Adrenal gland (tissue), 12 donors: ENCODE data around the gene ARF5. TPM values are rescaled to one million over a fixed set of nuclear protein-coding genes. Genes with fewer than 3 reads are reported as not detected.

Experiments used
- DNase-seq, 7 donors: peaks; one replicate each; pipeline ENCODE4 v3.0.0-alpha.2; 2019 to 2020
- H3K27ac ChIP-seq, 5 donors: fragments of 200-600 bp; sonication (generic) in 4 of 5; 1 replicate in 3 of 5; 2 replicates in 2 of 5; pipeline versions ENCODE4 v1.5.1 to v1.8.0; 2016 to 2020; ENCODE audit warnings: mild to moderate bottlenecking in 1 of 5
- H3K27me3 ChIP-seq: fragments of 200-600 bp; 2 replicates; pipeline ENCODE4 v1.8.0; 2021
- H3K36me3 ChIP-seq, 2 donors: fragments of 200-600 bp; replicated peaks in 1 of 2; 1 replicate in 1 of 2; 2 replicates in 1 of 2; pipeline versions ENCODE4 v1.5.1 to v1.8.0; 2018 to 2022
- H3K4me1 ChIP-seq, 2 donors: fragments of 200-600 bp; replicated peaks in 1 of 2; 1 replicate in 1 of 2; 2 replicates in 1 of 2; pipeline versions ENCODE4 v1.5.1 to v1.8.0; 2018 to 2021
- H3K4me3 ChIP-seq, 4 donors: fragments of 200-600 bp; sonication (generic) in 3 of 4; one replicate each; pipeline ENCODE4 v1.5.1; 2016 to 2018
- H3K9me3 ChIP-seq, 3 donors: fragments of 200-600 bp; sonication (generic) in 1 of 3; replicated peaks in 1 of 3; 1 replicate in 2 of 3; 2 replicates in 1 of 3; pipeline versions ENCODE4 v1.5.1 to v1.8.0; 2016 to 2021
- CTCF ChIP-seq, 6 experiments: fragments of 450-650 bp in 4 of 6; fragments of 200-600 bp in 2 of 6; sonication (generic) in 1 of 6; IDR thresholded peaks; 1 replicate in 5 of 6; 2 replicates in 1 of 6; pipeline versions ENCODE4 v1.5.1 to v1.8.0; 2016 to 2021; ENCODE audit warnings: antibody characterized with exemption in 6 of 6, mild to moderate bottlenecking in 2 of 6, moderate library complexity in 1 of 6
- POLR2A ChIP-seq, 2 donors: fragments of 450-650 bp; IDR thresholded peaks; one replicate each; pipeline ENCODE4 v1.6.1; 2017; ENCODE audit warnings: antibody characterized with exemption in 2 of 2, mild to moderate bottlenecking in 2 of 2, moderate library complexity in 1 of 2
- WGBS, 4 donors: extraction: QIAGEN DNeasy Blood & Tissue Kit in 2 of 4; methylation state at CpG; one replicate each; pipeline versions ENCODE4 v1.1.5 to v1.1.7; 2013 to 2017; 5-methylcytosine and 5-hydroxymethylcytosine counted together
- intact Hi-C, 2 donors: fragments of 100-400 bp; cut with DNase I; formaldehyde crosslinking; loops; one replicate each; pipeline versions ENCODE4 v1.14.1 to v1.15.0; 2022 to 2023
- polyA plus RNA-seq, 3 donors: library from polyadenylated mRNA; stranded (reverse); fragments of 200-250 nt in 2 of 3; fragments of 350-450 nt in 1 of 3; fragmentation: Illumina TruSeq in 1 of 3; extraction: RNeasy Lipid Tissue Mini Kit (QIAGEN cat#74804) in 1 of 3; gene quantifications; one replicate each; pipeline ENCODE4 v1.2.3, GENCODE V29; 2013 to 2014
- total RNA-seq, 9 donors: library from RNA; depleted of rRNA in 4 of 9; stranded (reverse); fragments of >200 nt in 4 of 9; fragments of 120-200 nt in 1 of 9; fragmentation: NEBNext Ultra II Directional in 1 of 9; extraction: Animal tissue kit (Norgen Biotek cat#: 25700) in 1 of 9; gene quantifications; one replicate each; pipeline versions ENCODE4 v1.1.0 to v1.2.4, GENCODE V29; 2013 to 2023
- donor health status: healthy with polysubstance abuse.
- donor health status: Bipolar disorder and iron deficiency.
- donor health status: DM: yes; HTN: yes; CAD: no.
- donor health status: DM: no; HTN: no; CAD: no.
- donor health status: DM: no; HTN: no; CAD: no.
- donor health status: DM: yes; HTN: yes; CAD: no.

Gene ARF5
- total and polyA plus RNA-seq, 12 donors, result 88.7 to 259 (median 115) TPM

- DNase-seq, result peak in 1 of 7 donors; percentile 52
- H3K27ac ChIP-seq, result peak overlapping the region in 3 of 5 donors; percentile 87 to 97 (median 89)
- no peaks in the 10 kb centered on the region for H3K27me3 ChIP-seq
- 20 to 30% (median 27%) methylated on average over 4 to 12 of the region's 12 CpGs for WGBS, 4 donors
- H3K4me1 ChIP-seq, result peaks cover 28 to 56% of the 10 kb centered on the region in 2 donors
- H3K4me3 ChIP-seq, result peak overlapping the region; percentile 89 to 97 (median 93)
- TF ChIP-seq POLR2A (IDR thresholded peaks at IDR 0.05) (no peak), CTCF (IDR thresholded peaks at IDR 0.05) (no peak)
- intact Hi-C loops, result no loop called here
- peaks cover 0 to 18% of the 10 kb centered on the region in 2 donors for H3K36me3 ChIP-seq
- H3K9me3 ChIP-seq, result no peaks in the 10 kb centered on the region
Measured at GRCh38 chr7:127584648-127585043, 3.6 kb upstream of the ARF5 start.

GRCh38 chr7:127585044-127585953 lies 2.9 kb upstream of the ARF5 start, which contains the start of gene GCC1:
TSS of gene GCC1 (minus strand) at chr7:127585596. CDS start at chr7:127585182, 414 bp downstream.
- intact Hi-C loops, result no loop called here
- 2 to 11% (median 3%) methylated on average over 7 to 78 of the region's 78 CpGs for WGBS, 4 donors
- TF ChIP-seq CTCF (IDR thresholded peaks at IDR 0.05) (no peak), POLR2A (IDR thresholded peaks at IDR 0.05) (peak; percentile 78 to 93)
- Histone ChIP-seq H3K36me3 (peaks cover 0 to 23% of the 10 kb centered on the region in 2 donors), H3K4me1 (peaks cover 28 to 59% of the 10 kb centered on the region in 2 donors), H3K4me3 (peak within 1 kb of the TSS; percentile 89 to 97 (median 93)), H3K27ac (peak within 1 kb of the TSS; percentile 26 to 97 (median 87)), H3K27me3 (no peaks in the 10 kb centered on the region), H3K9me3 (no peaks in the 10 kb centered on the region)
- peak; percentile 90 to 96 (median 93) for DNase-seq

- H3K36me3 ChIP-seq, result peaks cover 0 to 29% of the 10 kb centered on the region in 2 donors
- no peak for DNase-seq
- H3K27ac ChIP-seq, result no peak overlapping the region
- H3K4me1 ChIP-seq, result peaks cover 28 to 52% of the 10 kb centered on the region in 2 donors
- intact Hi-C loops, result no loop called here
- no peaks in the 10 kb centered on the region for H3K9me3 ChIP-seq
- H3K27me3 ChIP-seq, result no peaks in the 10 kb centered on the region
- TF ChIP-seq CTCF (IDR thresholded peaks at IDR 0.05) (no peak), POLR2A (IDR thresholded peaks at IDR 0.05) (no peak)
- H3K4me3 ChIP-seq, result no peak overlapping the region
- WGBS, 4 donors, result 90 to 97% (median 94%) methylated on average over 2 of the region's 2 CpGs
Measured at GRCh38 chr7:127586346-127586745, 1.9 kb upstream of the ARF5 start.

GRCh38 chr7:127587663-127588018 lies 570 bp upstream of the ARF5 start:
- Histone ChIP-seq H3K4me3 (peak overlapping the region in 2 of 4 donors; percentile 82 to 97), H3K27ac (peak overlapping the region in 4 of 5 donors; percentile 60 to 90 (median 84)), H3K4me1 (peaks cover 28 to 39% of the 10 kb centered on the region in 2 donors), H3K27me3 (no peaks in the 10 kb centered on the region), H3K36me3 (peaks cover 0 to 25% of the 10 kb centered on the region in 2 donors), H3K9me3 (no peaks in the 10 kb centered on the region)
- peak in 5 of 7 donors; percentile 7 to 64 (median 24) for DNase-seq
- TF ChIP-seq CTCF (IDR thresholded peaks at IDR 0.05), result no peak
- no peak for TF ChIP-seq POLR2A (IDR thresholded peaks at IDR 0.05)
- WGBS, 4 donors, result 41 to 58% (median 50%) methylated on average over 18 to 20 of the region's 20 CpGs
- intact Hi-C loops, result no loop called here
